WTC11 (cell line): ENCODE measurements around the gene DLAT. TPM values are rescaled to one million over a fixed set of nuclear protein-coding genes. Genes with fewer than 3 reads are reported as not detected.

Experiments
- ATAC-seq: fragments of 200-7000 bp; cut with Tn5 transposase; 2 replicates; pipeline ENCODE4 v1.10.0; 2021; ENCODE audit warnings: mild to moderate bottlenecking, moderate library complexity
- CTCF ChIA-PET: fragments of 300-600 bp; sonication (Branson Sonifier 250); formaldehyde crosslinking; loops from one replicate; lab custom pipeline; 2021; ENCODE audit warnings: antibody characterized with exemption; lab: Charles Lee
- POLR2A ChIA-PET: fragments of 350-600 bp; sonication (Branson Sonifier 250); formaldehyde crosslinking; loops from one replicate; lab custom pipeline; 2021; ENCODE audit warnings: antibody characterized with exemption; lab: Charles Lee
- DNase-seq: peaks from one replicate; pipeline ENCODE4 v3.0.0; 2021; ENCODE audit warnings: low spot score
- H3K27ac Mint-ChIP-seq: 2 replicates; pipeline ENCODE4 v1.8.0; 2021; ENCODE audit warnings: mixed read lengths
- H3K27me3 Mint-ChIP-seq: 2 replicates; pipeline ENCODE4 v1.8.0; 2021; ENCODE audit warnings: low read depth, mild to moderate bottlenecking, moderate library complexity, mixed read lengths
- H3K36me3 Mint-ChIP-seq: 2 replicates; pipeline ENCODE4 v1.8.0; 2021; ENCODE audit warnings: mixed read lengths
- H3K4me1 Mint-ChIP-seq: 2 replicates; pipeline ENCODE4 v1.8.0; 2022; ENCODE audit warnings: mixed read lengths
- H3K4me3 Mint-ChIP-seq: 2 replicates; pipeline ENCODE4 v1.8.0; 2021; ENCODE audit warnings: mild to moderate bottlenecking, moderate library complexity, mixed read lengths
- H3K9me3 Mint-ChIP-seq: 2 replicates; pipeline ENCODE4 v1.8.0; 2021; ENCODE audit warnings: mixed read lengths
- ATF6 ChIP-seq: sonication (generic); formaldehyde crosslinking; IDR thresholded peaks from 2 replicates; pipeline ENCODE4 v1.8.1; 2023; ENCODE audit warnings: mild to moderate bottlenecking, missing genetic modification reagents
- FOXP1 ChIP-seq: sonication (generic); formaldehyde crosslinking; IDR thresholded peaks from 2 replicates; pipeline ENCODE4 v1.8.0; 2022; ENCODE audit warnings: missing genetic modification reagents, mild to moderate bottlenecking, moderate library complexity, borderline replicate concordance
- FOXP4 ChIP-seq: sonication (generic); formaldehyde crosslinking; IDR thresholded peaks from 2 replicates; pipeline ENCODE4 v1.8.0; 2022; ENCODE audit warnings: mild to moderate bottlenecking, missing genetic modification reagents
- GRHL2 ChIP-seq: fragments of 250-450 bp; sonication (Bioruptor Pico); IDR thresholded peaks from 2 replicates; pipeline ENCODE4 v1.8.0; 2022; ENCODE audit warnings: mild to moderate bottlenecking, moderate library complexity; ENCODE audit not compliant: insufficient replicate concordance, severe bottlenecking
- MAX ChIP-seq: sonication (generic); formaldehyde crosslinking; IDR thresholded peaks from 2 replicates; pipeline ENCODE4 v1.8.0; 2022; ENCODE audit warnings: mild to moderate bottlenecking, missing genetic modification reagents
- MLX ChIP-seq: sonication (generic); formaldehyde crosslinking; IDR thresholded peaks from 2 replicates; pipeline ENCODE4 v1.8.1; 2023; ENCODE audit warnings: mild to moderate bottlenecking, missing genetic modification reagents, moderate library complexity
- PRDM15 ChIP-seq: sonication (generic); formaldehyde crosslinking; IDR thresholded peaks from 2 replicates; pipeline ENCODE4 v1.8.0; 2022; ENCODE audit warnings: missing genetic modification reagents
- PREB ChIP-seq: sonication (generic); formaldehyde crosslinking; IDR thresholded peaks from 2 replicates; pipeline ENCODE4 v1.8.1; 2022; ENCODE audit warnings: mild to moderate bottlenecking, missing genetic modification reagents, moderate library complexity, borderline replicate concordance
- RELA ChIP-seq: sonication (generic); formaldehyde crosslinking; IDR thresholded peaks from 2 replicates; pipeline ENCODE4 v1.8.1; 2022; ENCODE audit warnings: missing genetic modification reagents, mild to moderate bottlenecking, borderline replicate concordance
- SOX15 ChIP-seq: fragments of 250-450 bp; sonication (Bioruptor Pico); IDR thresholded peaks from 2 replicates; pipeline ENCODE4 v1.9.0; 2021; ENCODE audit warnings: mild to moderate bottlenecking
- TEAD1 ChIP-seq: sonication (generic); formaldehyde crosslinking; IDR thresholded peaks from 2 replicates; pipeline ENCODE4 v1.8.0; 2022; ENCODE audit warnings: mild to moderate bottlenecking, missing genetic modification reagents
- TEAD4 ChIP-seq: sonication (generic); formaldehyde crosslinking; IDR thresholded peaks from 2 replicates; pipeline ENCODE4 v1.8.0; 2022; ENCODE audit warnings: mild to moderate bottlenecking, missing genetic modification reagents
- ZNF138 ChIP-seq: sonication (generic); formaldehyde crosslinking; conservative IDR thresholded peaks from 2 replicates; pipeline ENCODE4 v1.8.1; 2022; ENCODE audit warnings: mild to moderate bottlenecking, moderate library complexity, missing genetic modification reagents
- ZNF281 ChIP-seq: sonication (generic); formaldehyde crosslinking; IDR thresholded peaks from 2 replicates; pipeline ENCODE4 v1.8.0; 2023; ENCODE audit warnings: mild to moderate bottlenecking, missing genetic modification reagents
- ZNF396 ChIP-seq: fragments of 250-450 bp; sonication (Bioruptor Pico); IDR thresholded peaks from 2 replicates; pipeline ENCODE4 v1.8.0; 2021; ENCODE audit warnings: mild to moderate bottlenecking, moderate library complexity, borderline replicate concordance
- ZNF416 ChIP-seq: fragments of 250-450 bp; sonication (Bioruptor Pico); IDR thresholded peaks from 2 replicates; pipeline ENCODE4 v1.9.0; 2021; ENCODE audit warnings: mild to moderate bottlenecking, inconsistent platforms
- ZNF532 ChIP-seq: fragments of 250-450 bp; sonication (Bioruptor Pico); IDR thresholded peaks from 2 replicates; pipeline ENCODE4 v1.9.0; 2021; ENCODE audit warnings: mild to moderate bottlenecking, borderline replicate concordance
- ZNF671 ChIP-seq: fragments of 250-450 bp; sonication (Bioruptor Pico); IDR thresholded peaks from 2 replicates; pipeline ENCODE4 v1.8.0; 2021; ENCODE audit warnings: mild to moderate bottlenecking
- total RNA-seq: library from RNA; stranded (reverse); gene quantifications from 3 replicates; pipeline ENCODE4 v1.2.3, GENCODE V29; 2021

The DLAT gene
- total RNA-seq, 1 experiment from 2014 or later: 60.4 TPM

GRCh38 chr11:112096194-112096593 is 71.0 kb downstream of the DLAT start (continued):
- no peak for TF ChIP-seq ZNF281 (CRISPR knock-in tag)
- TF ChIP-seq ATF6 (CRISPR knock-in tag): no peak
- TF ChIP-seq MAX: no peak
- no peak for TF ChIP-seq ZNF396
- no peak for TF ChIP-seq ZNF416
- TF ChIP-seq PRDM15 (CRISPR knock-in tag): no peak

GRCh38 chr11:112097734-112098528 is 72.7 kb downstream of the DLAT start:
- Mint-ChIP-seq H3K4me1 (no peaks in the 10 kb centered on the region), H3K27ac (peak overlapping the region; percentile 4; the same call in 1 of the 2 replicates), H3K27me3 (no peaks in the 10 kb centered on the region), H3K9me3 (no peaks in the 10 kb centered on the region), H3K36me3 (peaks cover 18% of the 10 kb centered on the region), H3K4me3 (no peak overlapping the region)
- no peak for ATAC-seq
- ChIA-PET CTCF (interaction anchor here (1.1 kb wide), 1 partner anchor 16 kb away, joined by 5 read pairs; no protein-coding TSS in a partner anchor), POLR2A (interaction anchor here (0.7 kb wide), 1 partner anchor 18 kb away, joined by 4 read pairs; no protein-coding TSS in a partner anchor)
- no peak for DNase-seq
- TF ChIP-seq FOXP4 (CRISPR knock-in tag): no peak
- TF ChIP-seq FOXP1 (CRISPR knock-in tag): no peak
- no peak for TF ChIP-seq PREB (CRISPR knock-in tag)
- TF ChIP-seq MLX: no peak
- no peak for TF ChIP-seq RELA (CRISPR knock-in tag)
- no peak for TF ChIP-seq ZNF671 (CRISPR knock-in tag)
- TF ChIP-seq ZNF532 (CRISPR knock-in tag): no peak
- no peak for TF ChIP-seq GRHL2
- TF ChIP-seq ZNF138 (CRISPR knock-in tag): no peak
- no peak for TF ChIP-seq TEAD4 (CRISPR knock-in tag)
- no peak for TF ChIP-seq SOX15 (CRISPR knock-in tag)
- no peak for TF ChIP-seq TEAD1
